Smooth muscle cell (in vitro differentiated cells): ENCODE measurements around the gene BPGM. TPM values are rescaled to one million over a fixed set of nuclear protein-coding genes. Genes with fewer than 3 reads are reported as not detected.

Experiments
- DNase-seq: peaks from one replicate; lab custom pipeline; 2025; ENCODE audit not compliant: unreplicated experiment; lab: John Stamatoyannopoulos, UW
- H2AFZ ChIP-seq: fragments of 200-600 bp; sonication (generic); 2 replicates; pipeline ENCODE4 v1.6.0; 2016; ENCODE audit warnings: antibody characterized with exemption, low read depth, mild to moderate bottlenecking
- H3F3A ChIP-seq: fragments of 200-600 bp; sonication (generic); 2 replicates; pipeline ENCODE4 v1.6.0; 2017; ENCODE audit warnings: antibody characterized with exemption, low read depth
- H3K27ac ChIP-seq: fragments of 200-600 bp; sonication (generic); 2 replicates; pipeline ENCODE4 v1.5.1; 2016; ENCODE audit warnings: low read depth, mild to moderate bottlenecking
- H3K27me3 ChIP-seq: fragments of 200-600 bp; sonication (generic); 2 replicates; pipeline ENCODE4 v1.6.1; 2016; ENCODE audit warnings: low read depth, mild to moderate bottlenecking
- H3K36me3 ChIP-seq: fragments of 200-600 bp; sonication (generic); 2 replicates; pipeline ENCODE4 v1.5.1; 2016; ENCODE audit warnings: low read depth
- H3K4me1 ChIP-seq: fragments of 200-600 bp; sonication (generic); 2 replicates; pipeline ENCODE4 v1.5.1; 2016; ENCODE audit warnings: low read depth
- H3K4me2 ChIP-seq: fragments of 200-600 bp; sonication (generic); 2 replicates; pipeline ENCODE4 v1.6.0; 2016; ENCODE audit warnings: mild to moderate bottlenecking
- H3K4me3 ChIP-seq: fragments of 200-600 bp; sonication (generic); 2 replicates; pipeline ENCODE4 v1.5.1; 2016; ENCODE audit warnings: mild to moderate bottlenecking
- H3K79me2 ChIP-seq: fragments of 200-600 bp; sonication (generic); 2 replicates; pipeline ENCODE4 v1.6.0; 2016; ENCODE audit warnings: low read depth, mild to moderate bottlenecking
- H3K9ac ChIP-seq: fragments of 200-600 bp; sonication (generic); 2 replicates; pipeline ENCODE4 v1.6.0; 2016; ENCODE audit warnings: low read depth
- H3K9me3 ChIP-seq: fragments of 200-600 bp; sonication (generic); replicated peaks from 2 replicates; pipeline ENCODE4 v1.5.1; 2016; ENCODE audit warnings: low read depth
- H4K20me1 ChIP-seq: fragments of 200-600 bp; sonication (generic); 2 replicates; pipeline ENCODE4 v1.6.0; 2016; ENCODE audit warnings: low read depth
- WGBS: methylation state at CpG from one replicate; pipeline ENCODE4 v1.1.7; 2016; ENCODE audit warnings: low lambda C conversion rate; 5-methylcytosine and 5-hydroxymethylcytosine counted together
- polyA plus RNA-seq: library from polyadenylated mRNA; unstranded; fragments of >200 nt; fragmentation: Nextera tagmentation; extraction: Ambion mirVana; gene quantifications from 2 replicates; pipeline ENCODE4 v1.2.1, GENCODE V29; 2016
- total RNA-seq: library from RNA; depleted of rRNA; stranded (reverse); fragments of >200 nt; gene quantifications from 2 replicates; pipeline ENCODE4 v1.2.3, GENCODE V29; 2014
- TF ChIP-seq, protein P1 (sequence below): fragments of 200-600 bp; sonication (generic); IDR thresholded peaks from 2 replicates; pipeline ENCODE4 v1.5.1; 2017; ENCODE audit warnings: borderline replicate concordance, mild to moderate bottlenecking, antibody characterized with exemption; ENCODE audit not compliant: insufficient read depth, poor library complexity, severe bottlenecking

Gene BPGM
- total and polyA plus RNA-seq, 2 experiments from 2014 or later = 65.1 to 76.9 TPM

- TF ChIP-seq, protein P1, sequence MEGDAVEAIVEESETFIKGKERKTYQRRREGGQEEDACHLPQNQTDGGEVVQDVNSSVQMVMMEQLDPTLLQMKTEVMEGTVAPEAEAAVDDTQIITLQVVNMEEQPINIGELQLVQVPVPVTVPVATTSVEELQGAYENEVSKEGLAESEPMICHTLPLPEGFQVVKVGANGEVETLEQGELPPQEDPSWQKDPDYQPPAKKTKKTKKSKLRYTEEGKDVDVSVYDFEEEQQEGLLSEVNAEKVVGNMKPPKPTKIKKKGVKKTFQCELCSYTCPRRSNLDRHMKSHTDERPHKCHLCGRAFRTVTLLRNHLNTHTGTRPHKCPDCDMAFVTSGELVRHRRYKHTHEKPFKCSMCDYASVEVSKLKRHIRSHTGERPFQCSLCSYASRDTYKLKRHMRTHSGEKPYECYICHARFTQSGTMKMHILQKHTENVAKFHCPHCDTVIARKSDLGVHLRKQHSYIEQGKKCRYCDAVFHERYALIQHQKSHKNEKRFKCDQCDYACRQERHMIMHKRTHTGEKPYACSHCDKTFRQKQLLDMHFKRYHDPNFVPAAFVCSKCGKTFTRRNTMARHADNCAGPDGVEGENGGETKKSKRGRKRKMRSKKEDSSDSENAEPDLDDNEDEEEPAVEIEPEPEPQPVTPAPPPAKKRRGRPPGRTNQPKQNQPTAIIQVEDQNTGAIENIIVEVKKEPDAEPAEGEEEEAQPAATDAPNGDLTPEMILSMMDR = no peak
- Histone ChIP-seq H2AFZ (no peak overlapping the region), H3K79me2 (peaks cover 9% of the 10 kb centered on the region), H3K4me2 (no peak overlapping the region), H3K27me3 (no peaks in the 10 kb centered on the region), H3K4me1 (peaks cover 13% of the 10 kb centered on the region), H3K4me3 (no peak overlapping the region), H3F3A (peaks cover 15% of the 10 kb centered on the region), H3K27ac (peak overlapping the region; percentile 90), H4K20me1 (no peaks in the 10 kb centered on the region), H3K9me3 (no peaks in the 10 kb centered on the region), H3K36me3 (no peaks in the 10 kb centered on the region), H3K9ac (no peak overlapping the region)
- 60% methylated on average over 2 of the region's 2 CpGs for WGBS
- DNase-seq = no peak
These were observed 79.9 kb downstream of the BPGM start for GRCh38 chr7:134726581-134726980.

- DNase-seq = no peak
- Histone ChIP-seq H2AFZ (no peak overlapping the region), H3K79me2 (peaks cover 11% of the 10 kb centered on the region), H3K4me3 (no peak overlapping the region), H3K9ac (no peak overlapping the region), H4K20me1 (no peaks in the 10 kb centered on the region), H3K9me3 (no peaks in the 10 kb centered on the region), H3K4me1 (peaks cover 14% of the 10 kb centered on the region), H3K27ac (peak overlapping the region; percentile 90), H3F3A (peaks cover 22% of the 10 kb centered on the region), H3K4me2 (peak overlapping the region; percentile 21), H3K27me3 (no peaks in the 10 kb centered on the region), H3K36me3 (no peaks in the 10 kb centered on the region)
- TF ChIP-seq, protein P1 = no peak
- WGBS = 46% methylated on average over 3 of the region's 3 CpGs
These were observed 81.1 kb downstream of the BPGM start for GRCh38 chr7:134727711-134728110.

Other genes starting within 250 kb of the BPGM start
- gene AKR1B1, start 187.8 kb upstream of the BPGM start, total RNA-seq = 58.6 and 75.7 TPM in 2 replicates
- gene AKR1B1, start 187.8 kb upstream of the BPGM start, polyA plus RNA-seq = 122 and 127 TPM in 2 replicates
- 0.54 TPM in 1 of 2 replicates, not detected in the other for gene AKR1B10, start 119.3 kb upstream of the BPGM start, total RNA-seq
- 0.93 TPM in 1 of 2 replicates, not detected in the other for gene AKR1B10, start 119.3 kb upstream of the BPGM start, polyA plus RNA-seq
- 0.40 and 0.81 TPM in 2 replicates for gene AKR1B15, start 97.7 kb upstream of the BPGM start, total RNA-seq
- gene AKR1B15, start 97.7 kb upstream of the BPGM start, polyA plus RNA-seq = 0.43 and 0.51 TPM in 2 replicates
- 948 and 1,024 TPM in 2 replicates for gene CALD1, start 132.8 kb downstream of the BPGM start, total RNA-seq
- 1,552 and 1,869 TPM in 2 replicates for gene CALD1, start 132.8 kb downstream of the BPGM start, polyA plus RNA-seq